Measurements from ENCODE around the gene FAR2.

FAR2 gene

DNA sequence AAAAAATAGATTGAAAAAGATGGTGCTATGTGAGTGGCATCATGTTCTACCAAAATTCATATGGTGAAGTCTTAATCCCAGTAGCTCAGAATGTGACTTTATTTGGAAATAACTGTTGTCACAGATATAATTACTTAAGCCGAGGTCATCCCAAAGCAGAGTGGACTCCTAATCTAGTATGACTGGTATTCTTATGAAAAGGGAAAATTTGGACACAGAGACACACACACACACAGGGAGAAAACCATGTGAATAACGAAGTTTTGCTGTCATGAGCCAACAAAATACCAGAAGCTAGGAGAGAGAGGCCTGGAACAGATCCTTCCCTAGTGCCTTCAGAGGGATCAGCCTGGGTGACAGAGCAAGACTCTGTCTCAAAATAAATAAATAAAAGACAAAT lies 62.6 kb downstream of the FAR2 start:
- H3K9me3 ChIP-seq (ENCODE audit: insufficient read depth, low read depth, low read length) = no peaks in the 10 kb centered on the region
- no peaks in the 10 kb centered on the region for H3K27me3 ChIP-seq (ENCODE audit: insufficient read depth, low read length)
- H3K4me1 ChIP-seq (ENCODE audit: insufficient read depth, low read length) = peaks cover 4% of the 10 kb centered on the region; the same call in 1 of the 2 replicates
- no peak overlapping the region for H3K9ac ChIP-seq (ENCODE audit: low read depth, low read length)
- no peak overlapping the region for H3K27ac ChIP-seq (ENCODE audit: low read length)
- H3K4me3 ChIP-seq (ENCODE audit: low read length) = no peak overlapping the region
- H3K36me3 ChIP-seq (ENCODE audit: insufficient read depth, low read depth, low read length) = no peaks in the 10 kb centered on the region

DNA sequence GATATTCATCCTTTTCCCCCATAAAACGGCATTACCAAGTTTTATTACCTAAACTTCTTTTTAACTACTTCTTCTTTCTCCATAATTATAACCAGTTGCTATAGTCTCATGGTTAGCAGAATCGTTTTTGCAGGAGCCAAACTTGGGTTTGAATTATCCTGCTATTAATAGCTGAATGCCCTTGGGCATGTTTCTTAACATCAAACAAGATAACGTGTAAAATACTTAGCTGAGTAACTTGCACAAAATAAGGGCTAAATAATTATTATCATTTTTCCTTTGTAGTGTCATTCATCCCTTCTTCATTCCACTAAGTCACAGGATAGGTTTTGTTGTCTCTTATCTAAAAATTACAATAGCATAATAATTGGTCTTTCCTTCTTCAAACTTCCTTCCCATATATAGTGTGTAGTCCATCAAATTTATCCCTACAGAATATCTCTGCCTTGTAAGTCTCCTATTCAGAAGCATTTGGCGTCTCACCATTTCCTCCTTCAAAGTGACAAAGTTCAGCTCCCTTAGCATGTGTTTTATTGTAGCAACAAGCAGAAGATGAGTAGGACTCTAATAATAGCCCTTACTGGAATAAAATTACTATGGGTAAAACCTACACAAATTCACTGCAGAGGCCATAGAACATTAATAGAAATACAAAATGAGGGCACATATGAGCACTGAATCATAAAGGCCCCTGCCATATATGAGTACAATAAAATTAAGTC lies 63.8 kb downstream of the FAR2 start:
- no peaks in the 10 kb centered on the region for H3K36me3 ChIP-seq (ENCODE audit: insufficient read depth, low read depth, low read length)
- no peak overlapping the region for H3K4me3 ChIP-seq (ENCODE audit: low read length)
- H3K9ac ChIP-seq (ENCODE audit: low read depth, low read length) = no peak overlapping the region
- no peaks in the 10 kb centered on the region for H3K4me1 ChIP-seq (ENCODE audit: insufficient read depth, low read length)
- no peaks in the 10 kb centered on the region for H3K9me3 ChIP-seq (ENCODE audit: insufficient read depth, low read depth, low read length)
- no peak overlapping the region for H3K27ac ChIP-seq (ENCODE audit: low read length)
- H3K27me3 ChIP-seq (ENCODE audit: insufficient read depth, low read length) = no peaks in the 10 kb centered on the region

GRCh38 chr12:29216266-29216665 lies 67.2 kb downstream of the FAR2 start:
- no peak overlapping the region for H3K4me3 ChIP-seq (ENCODE audit: low read length)
- no peak overlapping the region for H3K27ac ChIP-seq (ENCODE audit: low read length)
- no peaks in the 10 kb centered on the region for H3K27me3 ChIP-seq (ENCODE audit: insufficient read depth, low read length)
- no peak overlapping the region for H3K9ac ChIP-seq (ENCODE audit: low read depth, low read length)
- no peaks in the 10 kb centered on the region for H3K9me3 ChIP-seq (ENCODE audit: insufficient read depth, low read depth, low read length)
- H3K4me1 ChIP-seq (ENCODE audit: insufficient read depth, low read length) = no peaks in the 10 kb centered on the region
- H3K36me3 ChIP-seq (ENCODE audit: insufficient read depth, low read depth, low read length) = no peaks in the 10 kb centered on the region

GRCh38 chr12:29216797-29217575 lies 67.9 kb downstream of the FAR2 start:
- no peak overlapping the region for H3K9ac ChIP-seq (ENCODE audit: low read depth, low read length)
- H3K27ac ChIP-seq (ENCODE audit: low read length) = no peak overlapping the region
- no peaks in the 10 kb centered on the region for H3K36me3 ChIP-seq (ENCODE audit: insufficient read depth, low read depth, low read length)
- H3K4me3 ChIP-seq (ENCODE audit: low read length) = no peak overlapping the region
- no peaks in the 10 kb centered on the region for H3K4me1 ChIP-seq (ENCODE audit: insufficient read depth, low read length)
- no peaks in the 10 kb centered on the region for H3K9me3 ChIP-seq (ENCODE audit: insufficient read depth, low read depth, low read length)
- no peaks in the 10 kb centered on the region for H3K27me3 ChIP-seq (ENCODE audit: insufficient read depth, low read length)

- H3K27me3 ChIP-seq (ENCODE audit: insufficient read depth, low read length) = no peaks in the 10 kb centered on the region
- H3K36me3 ChIP-seq (ENCODE audit: insufficient read depth, low read depth, low read length) = no peaks in the 10 kb centered on the region
- no peak overlapping the region for H3K4me3 ChIP-seq (ENCODE audit: low read length)
- no peak overlapping the region for H3K27ac ChIP-seq (ENCODE audit: low read length)
- H3K9me3 ChIP-seq (ENCODE audit: insufficient read depth, low read depth, low read length) = no peaks in the 10 kb centered on the region
- peaks cover 5% of the 10 kb centered on the region for H3K4me1 ChIP-seq (ENCODE audit: insufficient read depth, low read length)
- H3K9ac ChIP-seq (ENCODE audit: low read depth, low read length) = no peak overlapping the region
These were observed 71.7 kb downstream of the FAR2 start for GRCh38 chr12:29220632-29221336.

GRCh38 chr12:29222200-29222599 lies 73.1 kb downstream of the FAR2 start:
- H3K4me3 ChIP-seq (ENCODE audit: low read length) = no peak overlapping the region
- H3K9ac ChIP-seq (ENCODE audit: low read depth, low read length) = no peak overlapping the region
- H3K9me3 ChIP-seq (ENCODE audit: insufficient read depth, low read depth, low read length) = no peaks in the 10 kb centered on the region
- peaks cover 19% of the 10 kb centered on the region for H3K4me1 ChIP-seq (ENCODE audit: insufficient read depth, low read length)
- no peak overlapping the region for H3K27ac ChIP-seq (ENCODE audit: low read length)
- H3K27me3 ChIP-seq (ENCODE audit: insufficient read depth, low read length) = no peaks in the 10 kb centered on the region
- no peaks in the 10 kb centered on the region for H3K36me3 ChIP-seq (ENCODE audit: insufficient read depth, low read depth, low read length)

DNA sequence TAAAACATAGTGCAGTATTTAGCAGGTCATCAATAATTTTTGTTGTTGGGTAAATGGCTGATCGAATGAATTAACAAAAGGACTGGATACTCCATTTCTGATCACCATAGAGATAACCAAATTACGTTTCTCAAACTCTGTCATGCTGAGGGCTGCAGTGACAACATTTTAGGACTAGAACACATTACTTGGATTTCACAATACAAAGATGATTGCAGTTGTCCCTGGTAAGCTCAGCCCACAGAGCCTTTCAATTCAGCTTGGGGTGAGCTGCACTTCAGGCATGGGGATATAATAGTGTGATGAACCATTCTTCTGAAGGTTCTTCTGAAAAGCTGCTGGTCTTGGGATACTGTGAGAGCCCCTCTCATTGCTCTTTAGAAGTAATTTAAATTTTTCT lies 74.3 kb downstream of the FAR2 start:
- no peak overlapping the region for H3K27ac ChIP-seq (ENCODE audit: low read length)
- H3K36me3 ChIP-seq (ENCODE audit: insufficient read depth, low read depth, low read length) = no peaks in the 10 kb centered on the region
- H3K9ac ChIP-seq (ENCODE audit: low read depth, low read length) = no peak overlapping the region
- no peaks in the 10 kb centered on the region for H3K27me3 ChIP-seq (ENCODE audit: insufficient read depth, low read length)
- H3K4me3 ChIP-seq (ENCODE audit: low read length) = no peak overlapping the region
- peaks cover 24% of the 10 kb centered on the region for H3K4me1 ChIP-seq (ENCODE audit: insufficient read depth, low read length)
- no peaks in the 10 kb centered on the region for H3K9me3 ChIP-seq (ENCODE audit: insufficient read depth, low read depth, low read length)

DNA sequence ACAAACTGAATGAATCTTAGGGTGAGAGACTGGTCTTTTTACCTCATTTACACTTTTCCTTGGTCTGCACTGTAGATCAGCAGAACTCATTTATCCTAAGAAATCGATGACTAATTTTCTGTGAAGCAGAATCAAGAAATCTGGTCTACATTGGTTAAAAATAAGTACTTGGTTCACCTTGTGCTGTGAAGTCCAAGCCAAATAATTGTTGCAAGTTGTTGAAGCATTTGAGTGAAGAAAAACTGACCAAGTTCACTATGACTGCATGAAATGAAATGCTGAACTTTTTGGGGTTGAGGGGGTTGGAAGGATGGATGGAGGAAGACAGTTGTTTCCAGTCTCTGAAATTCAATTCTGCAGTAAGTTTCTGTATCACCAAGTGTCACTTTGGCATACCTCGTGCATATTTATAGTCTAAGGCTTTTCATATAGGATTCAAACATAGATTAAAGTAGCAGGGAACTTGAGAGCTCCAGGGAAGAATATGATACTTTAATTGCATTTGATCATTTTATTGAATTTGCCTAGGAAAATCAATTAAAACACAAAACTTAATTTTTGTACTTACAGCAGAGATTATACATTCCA lies 75.0 kb downstream of the FAR2 start:
- no peaks in the 10 kb centered on the region for H3K9me3 ChIP-seq (ENCODE audit: insufficient read depth, low read depth, low read length)
- peaks cover 24% of the 10 kb centered on the region for H3K4me1 ChIP-seq (ENCODE audit: insufficient read depth, low read length)
- no peaks in the 10 kb centered on the region for H3K36me3 ChIP-seq (ENCODE audit: insufficient read depth, low read depth, low read length)
- no peaks in the 10 kb centered on the region for H3K27me3 ChIP-seq (ENCODE audit: insufficient read depth, low read length)
- no peak overlapping the region for H3K27ac ChIP-seq (ENCODE audit: low read length)
- H3K4me3 ChIP-seq (ENCODE audit: low read length) = no peak overlapping the region
- no peak overlapping the region for H3K9ac ChIP-seq (ENCODE audit: low read depth, low read length)

GRCh38 chr12:29224572-29224971 lies 75.5 kb downstream of the FAR2 start:
- Histone ChIP-seq H3K9ac (ENCODE audit: low read depth, low read length) (no peak overlapping the region), H3K27me3 (ENCODE audit: insufficient read depth, low read length) (no peaks in the 10 kb centered on the region), H3K4me1 (ENCODE audit: insufficient read depth, low read length) (peaks cover 26% of the 10 kb centered on the region), H3K36me3 (ENCODE audit: insufficient read depth, low read depth, low read length) (no peaks in the 10 kb centered on the region), H3K4me3 (ENCODE audit: low read length) (no peak overlapping the region), H3K27ac (ENCODE audit: low read length) (no peak overlapping the region), H3K9me3 (ENCODE audit: insufficient read depth, low read depth, low read length) (no peaks in the 10 kb centered on the region)

GRCh38 chr12:29225834-29226233 lies 76.8 kb downstream of the FAR2 start:
- Histone ChIP-seq H3K4me1 (ENCODE audit: insufficient read depth, low read length) (peaks cover 33% of the 10 kb centered on the region), H3K27me3 (ENCODE audit: insufficient read depth, low read length) (no peaks in the 10 kb centered on the region), H3K9me3 (ENCODE audit: insufficient read depth, low read depth, low read length) (no peaks in the 10 kb centered on the region), H3K9ac (ENCODE audit: low read depth, low read length) (no peak overlapping the region; the same call in 1 of the 2 replicates), H3K4me3 (ENCODE audit: low read length) (no peak overlapping the region), H3K36me3 (ENCODE audit: insufficient read depth, low read depth, low read length) (peaks cover 5% of the 10 kb centered on the region; the same call in 1 of the 2 replicates), H3K27ac (ENCODE audit: low read length) (no peak overlapping the region)

GRCh38 chr12:29226616-29227015 lies 77.5 kb downstream of the FAR2 start:
- peak overlapping the region; percentile 3; the same call in 1 of the 2 replicates for H3K9ac ChIP-seq (ENCODE audit: low read depth, low read length)
- H3K4me3 ChIP-seq (ENCODE audit: low read length) = no peak overlapping the region

More at GRCh38 chr12:29226616-29227015, 77.5 kb downstream of the FAR2 start:
- peaks cover 5% of the 10 kb centered on the region; the same call in 1 of the 2 replicates for H3K36me3 ChIP-seq (ENCODE audit: insufficient read depth, low read depth, low read length)
- H3K27ac ChIP-seq (ENCODE audit: low read length) = peak overlapping the region; percentile 39
- no peaks in the 10 kb centered on the region for H3K9me3 ChIP-seq (ENCODE audit: insufficient read depth, low read depth, low read length)
- no peaks in the 10 kb centered on the region for H3K27me3 ChIP-seq (ENCODE audit: insufficient read depth, low read length)
- peaks cover 33% of the 10 kb centered on the region for H3K4me1 ChIP-seq (ENCODE audit: insufficient read depth, low read length)
